Activated CD4-positive, alpha-beta memory T cell treated with anti-CD3 and anti-CD28 coated beads, Interleukin-2, amount 10 ng/mL, durations not matched to agents 7 days and 5 days (primary cell): ENCODE measurements around the gene CFAP92. TPM values are rescaled to one million over a fixed set of nuclear protein-coding genes. Genes with fewer than 3 reads are reported as not detected.

Experiments
- CTCF ChIA-PET: fragments of 350-600 bp; sonication (Branson Sonifier 250); formaldehyde crosslinking; loops from one replicate; lab custom pipeline; 2021; ENCODE audit warnings: antibody characterized with exemption, inconsistent platforms; lab: Charles Lee
- POLR2A ChIA-PET: fragments of 350-600 bp; sonication (Branson Sonifier 250); formaldehyde crosslinking; loops from one replicate; lab custom pipeline; 2021; ENCODE audit warnings: antibody characterized with exemption; lab: Charles Lee
- DNase-seq: peaks from one replicate; pipeline ENCODE4 v3.0.0-alpha.2; 2020
- H3K27ac Mint-ChIP-seq: one replicate; pipeline ENCODE4 v1.8.0; 2021; ENCODE audit warnings: mild to moderate bottlenecking, mixed read lengths
- H3K27me3 Mint-ChIP-seq: one replicate; pipeline ENCODE4 v1.8.0; 2021; ENCODE audit warnings: mixed read lengths
- H3K36me3 Mint-ChIP-seq: one replicate; pipeline ENCODE4 v1.8.0; 2021; ENCODE audit warnings: low read depth, mixed read lengths
- H3K4me1 Mint-ChIP-seq: one replicate; pipeline ENCODE4 v1.8.0; 2021; ENCODE audit warnings: mixed read lengths
- H3K4me3 Mint-ChIP-seq: one replicate; pipeline ENCODE4 v1.8.0; 2021; ENCODE audit warnings: mild to moderate bottlenecking, mixed read lengths
- H3K9me3 Mint-ChIP-seq: one replicate; pipeline ENCODE4 v1.8.0; 2021; ENCODE audit warnings: mixed read lengths
- total RNA-seq, 2 experiments: library from RNA; stranded (reverse); gene quantifications; one replicate each; pipeline ENCODE4 v1.2.3, GENCODE V29; 2021

The CFAP92 gene
- total RNA-seq, 2 experiments from 2014 or later = 0.15 TPM; not detected in 1

DNA sequence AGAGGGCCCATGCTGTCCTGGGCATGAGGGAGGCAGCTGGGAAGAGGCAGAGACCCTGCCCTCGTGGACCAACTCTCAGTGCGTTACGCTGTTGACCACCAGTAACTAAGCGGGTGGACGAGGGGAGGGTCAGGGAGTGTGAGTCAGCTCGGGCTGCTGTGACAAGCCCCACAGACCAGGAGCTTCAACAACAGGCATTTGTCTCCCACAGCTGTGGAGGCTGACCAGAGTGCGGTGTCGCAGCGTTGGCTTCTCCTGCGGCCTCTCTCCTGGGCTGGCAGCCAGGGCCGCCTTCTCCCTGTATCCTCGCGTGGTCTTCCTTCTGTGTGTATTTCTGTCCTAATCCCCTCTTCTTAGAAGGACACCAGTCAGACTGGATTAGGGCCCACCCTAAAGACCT is 20.3 kb upstream of the CFAP92 start:
- Mint-ChIP-seq H3K27me3 (no peaks in the 10 kb centered on the region), H3K4me3 (no peak overlapping the region), H3K4me1 (peaks cover 37% of the 10 kb centered on the region), H3K36me3 (no peaks in the 10 kb centered on the region), H3K27ac (no peak overlapping the region), H3K9me3 (no peaks in the 10 kb centered on the region)
- DNase-seq = no peak
- POLR2A ChIA-PET = interaction anchor here (0.7 to 3.8 kb wide), 6 partner anchors 9 to 236 kb away, joined by 3 to 25 read pairs (median 3); partner anchors contain the start of gene COPG1
- CTCF ChIA-PET = interaction anchor here (3.0 to 6.3 kb wide), 4 partner anchors 14 to 236 kb away, joined by 11 to 123 read pairs (median 48); partner anchors contain the start of gene COPG1

DNA sequence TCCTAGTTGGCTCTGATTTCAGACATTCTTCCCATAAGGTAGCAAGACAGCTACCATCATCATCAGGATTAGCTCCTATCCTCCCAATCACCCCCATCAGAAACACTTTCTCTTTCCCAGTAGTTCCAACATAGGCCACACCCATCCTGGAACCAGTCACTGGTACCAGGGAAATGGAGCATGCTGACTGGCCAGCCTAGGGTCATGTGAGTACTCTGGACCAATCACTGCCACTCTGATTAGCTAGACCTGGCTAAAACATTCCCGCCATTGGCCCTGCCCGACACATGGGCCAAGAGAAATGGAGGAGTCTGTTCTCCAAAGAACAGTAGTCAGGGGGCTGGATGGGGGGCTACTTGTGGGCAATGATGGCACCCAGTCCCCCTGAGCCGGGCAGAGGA is 19.6 kb upstream of the CFAP92 start:
- CTCF ChIA-PET = interaction anchor here (0.9 to 6.3 kb wide), 5 partner anchors 9 to 106 kb away, joined by 3 to 123 read pairs (median 10); no protein-coding TSS in a partner anchor

DNA sequence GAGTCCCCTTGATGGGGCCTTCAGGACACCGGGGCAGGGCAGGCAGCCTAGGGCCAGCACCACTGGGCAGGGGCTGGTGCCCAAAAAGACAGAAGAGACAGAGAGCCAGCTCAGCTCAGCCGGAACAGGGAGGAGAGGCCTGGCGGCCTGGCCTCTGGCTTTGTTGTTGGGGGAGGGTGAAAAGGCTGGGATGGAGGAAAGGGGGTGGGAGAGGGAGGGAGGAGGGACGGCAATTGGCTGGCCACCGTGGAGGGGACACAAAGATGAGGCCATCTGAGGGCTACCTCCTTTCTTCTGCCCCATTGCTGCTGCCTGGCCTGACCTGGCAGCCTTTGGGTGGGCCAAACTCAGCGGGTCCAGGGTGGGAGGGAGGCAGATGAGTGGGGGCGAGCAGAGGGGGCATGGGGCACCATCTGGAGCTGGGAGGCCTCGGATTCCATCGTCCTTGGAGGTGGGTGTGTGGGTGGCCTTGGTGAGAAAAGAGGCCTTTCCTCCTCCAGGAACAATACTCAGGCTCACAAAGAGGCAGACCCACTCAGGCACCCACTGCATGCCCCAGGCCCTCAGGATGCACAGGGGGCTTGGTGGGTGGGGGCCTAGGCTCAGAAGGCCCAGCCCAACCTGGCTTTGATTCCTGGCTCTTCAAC is 16.6 kb upstream of the CFAP92 start:
- peaks cover 15% of the 10 kb centered on the region for H3K4me1 Mint-ChIP-seq
- no peaks in the 10 kb centered on the region for H3K9me3 Mint-ChIP-seq
- H3K4me3 Mint-ChIP-seq = no peak overlapping the region
- POLR2A ChIA-PET = interaction anchor here (1.8 kb wide), 1 partner anchor 17 kb away, joined by 5 read pairs; no protein-coding TSS in a partner anchor
- CTCF ChIA-PET = interaction anchor here (2.2 kb wide), 1 partner anchor 43 kb away, joined by 9 read pairs; no protein-coding TSS in a partner anchor
- H3K27me3 Mint-ChIP-seq = peaks cover 2% of the 10 kb centered on the region
- H3K27ac Mint-ChIP-seq = no peak overlapping the region
- no peaks in the 10 kb centered on the region for H3K36me3 Mint-ChIP-seq
- DNase-seq = no peak

More for the DNA sequence above, 19.6 kb upstream of the CFAP92 start:
- H3K4me3 Mint-ChIP-seq = no peak overlapping the region
- H3K27ac Mint-ChIP-seq = no peak overlapping the region
- POLR2A ChIA-PET = interaction anchor here (1.0 to 1.4 kb wide), 4 partner anchors 9 to 236 kb away, joined by 3 to 4 read pairs (median 3); partner anchors contain the start of gene COPG1
- H3K36me3 Mint-ChIP-seq = no peaks in the 10 kb centered on the region
- no peaks in the 10 kb centered on the region for H3K27me3 Mint-ChIP-seq
- H3K4me1 Mint-ChIP-seq = peaks cover 34% of the 10 kb centered on the region
- no peaks in the 10 kb centered on the region for H3K9me3 Mint-ChIP-seq
- DNase-seq = no peak

DNA sequence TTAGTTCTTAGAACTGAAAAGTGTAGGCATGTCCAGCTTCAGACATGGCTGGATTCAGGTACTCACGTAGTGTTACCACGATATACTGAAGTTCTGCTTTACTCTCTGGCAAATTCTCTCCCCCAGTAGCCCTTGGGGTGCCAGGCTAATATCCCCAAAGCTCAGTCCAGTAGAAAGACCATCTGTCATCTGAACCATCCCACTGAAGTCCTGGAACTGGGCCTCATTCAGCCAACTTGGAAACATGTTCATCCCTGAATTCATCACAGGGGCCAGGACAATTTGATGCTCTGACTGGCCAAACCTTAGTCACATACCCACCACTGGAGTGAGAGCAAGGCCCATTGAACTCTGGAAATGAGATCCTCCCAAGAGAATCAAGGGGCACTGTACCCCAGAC is 15.4 kb upstream of the CFAP92 start:
- POLR2A ChIA-PET = interaction anchor here (1.8 kb wide), 1 partner anchor 18 kb away, joined by 5 read pairs; no protein-coding TSS in a partner anchor

GRCh38 chr3:129007792-129008191 is 13.9 kb upstream of the CFAP92 start:
- H3K27me3 Mint-ChIP-seq = peaks cover 23% of the 10 kb centered on the region
- H3K4me1 Mint-ChIP-seq = peaks cover 26% of the 10 kb centered on the region
- CTCF ChIA-PET = interaction anchor here (1.1 to 2.2 kb wide), 3 partner anchors 37 to 45 kb away, joined by 4 to 9 read pairs (median 5); no protein-coding TSS in a partner anchor
- no peaks in the 10 kb centered on the region for H3K9me3 Mint-ChIP-seq
- no peak overlapping the region for H3K4me3 Mint-ChIP-seq
- no peaks in the 10 kb centered on the region for H3K36me3 Mint-ChIP-seq
- no peak for DNase-seq
- POLR2A ChIA-PET = interaction anchor here (1.2 to 1.7 kb wide), 3 partner anchors 8 to 308 kb away, joined by 3 to 7 read pairs (median 4); a partner anchor contains a TSS
- no peak overlapping the region for H3K27ac Mint-ChIP-seq

More for the DNA sequence above, 15.4 kb upstream of the CFAP92 start:
- Mint-ChIP-seq H3K36me3 (no peaks in the 10 kb centered on the region), H3K27me3 (peaks cover 12% of the 10 kb centered on the region), H3K4me3 (no peak overlapping the region), H3K9me3 (no peaks in the 10 kb centered on the region), H3K27ac (no peak overlapping the region), H3K4me1 (peaks cover 17% of the 10 kb centered on the region)
- CTCF ChIA-PET = interaction anchor here (1.1 to 2.2 kb wide), 2 partner anchors 38 to 44 kb away, joined by 4 to 9 read pairs; no protein-coding TSS in a partner anchor
- no peak for DNase-seq

DNA sequence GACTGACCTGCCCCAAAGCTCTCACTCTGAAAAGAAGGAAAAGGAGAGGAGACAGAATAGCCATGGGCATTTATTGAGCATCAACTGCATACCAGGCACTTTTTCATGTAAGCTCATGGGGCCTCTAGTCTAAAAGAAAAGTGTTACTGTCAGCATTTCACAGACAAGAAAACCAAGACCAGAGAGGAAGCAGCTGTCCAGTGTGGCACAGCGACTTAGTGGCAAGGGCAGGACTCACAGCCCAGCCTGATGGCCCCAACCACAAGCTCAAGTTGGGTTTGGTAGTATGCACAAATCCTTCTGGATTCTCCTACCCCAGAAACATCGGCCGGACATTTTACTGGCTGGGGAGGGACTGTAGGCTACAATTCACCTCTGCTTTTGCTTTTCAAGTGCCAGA is 13.0 kb upstream of the CFAP92 start:
- Mint-ChIP-seq H3K27ac (no peak overlapping the region), H3K9me3 (no peaks in the 10 kb centered on the region), H3K4me3 (no peak overlapping the region), H3K36me3 (no peaks in the 10 kb centered on the region), H3K27me3 (peaks cover 31% of the 10 kb centered on the region), H3K4me1 (peaks cover 34% of the 10 kb centered on the region)
- DNase-seq = no peak
- POLR2A ChIA-PET = interaction anchor here (0.8 to 1.7 kb wide), 3 partner anchors 9 to 20 kb away, joined by 3 to 7 read pairs (median 4); no protein-coding TSS in a partner anchor
- CTCF ChIA-PET = interaction anchor here (0.8 to 3.0 kb wide), 5 partner anchors 10 to 46 kb away, joined by 3 to 15 read pairs (median 5); partner anchors contain the start of gene CFAP92

GRCh38 chr3:129005526-129006303 is 11.8 kb upstream of the CFAP92 start:
- Mint-ChIP-seq H3K9me3 (no peaks in the 10 kb centered on the region), H3K4me1 (peaks cover 35% of the 10 kb centered on the region), H3K36me3 (no peaks in the 10 kb centered on the region), H3K4me3 (no peak overlapping the region), H3K27me3 (peaks cover 33% of the 10 kb centered on the region), H3K27ac (no peak overlapping the region)
- no peak for DNase-seq
- ChIA-PET POLR2A (interaction anchor here (1.1 to 4.8 kb wide), 2 partner anchors 8 to 10 kb away, joined by 3 to 33 read pairs; no protein-coding TSS in a partner anchor), CTCF (interaction anchor here (1.1 to 3.0 kb wide), 4 partner anchors 11 to 311 kb away, joined by 3 to 15 read pairs (median 6); a partner anchor contains a TSS)

- H3K27me3 Mint-ChIP-seq = peaks cover 42% of the 10 kb centered on the region
- ChIA-PET POLR2A (interaction anchor here (0.8 to 4.8 kb wide), 4 partner anchors 9 to 11 kb away, joined by 3 to 33 read pairs (median 5); partner anchors contain the start of gene CFAP92), CTCF (interaction anchor here (0.9 to 3.0 kb wide), 7 partner anchors 8 to 312 kb away, joined by 3 to 15 read pairs (median 6); a partner anchor contains a TSS)
- H3K36me3 Mint-ChIP-seq = no peaks in the 10 kb centered on the region
- H3K4me1 Mint-ChIP-seq = peaks cover 37% of the 10 kb centered on the region
- no peak overlapping the region for H3K4me3 Mint-ChIP-seq
- DNase-seq = no peak
- no peaks in the 10 kb centered on the region for H3K9me3 Mint-ChIP-seq
- H3K27ac Mint-ChIP-seq = no peak overlapping the region
These were observed 10.9 kb upstream of the CFAP92 start for GRCh38 chr3:129004639-129005295.

GRCh38 chr3:129003578-129004112 is 9.8 kb upstream of the CFAP92 start:
- Mint-ChIP-seq H3K36me3 (no peaks in the 10 kb centered on the region), H3K27ac (no peak overlapping the region), H3K9me3 (no peaks in the 10 kb centered on the region), H3K4me3 (no peak overlapping the region), H3K4me1 (peaks cover 37% of the 10 kb centered on the region), H3K27me3 (peaks cover 50% of the 10 kb centered on the region)
- ChIA-PET POLR2A (interaction anchor here (0.9 to 4.8 kb wide), 4 partner anchors 10 to 313 kb away, joined by 3 to 33 read pairs (median 5); partner anchors contain the start of gene CFAP92), CTCF (interaction anchor here (0.9 to 1.4 kb wide), 6 partner anchors 9 to 243 kb away, joined by 3 to 10 read pairs (median 5); partner anchors contain the start of gene CFAP92)
- DNase-seq = peak; percentile 47

DNA sequence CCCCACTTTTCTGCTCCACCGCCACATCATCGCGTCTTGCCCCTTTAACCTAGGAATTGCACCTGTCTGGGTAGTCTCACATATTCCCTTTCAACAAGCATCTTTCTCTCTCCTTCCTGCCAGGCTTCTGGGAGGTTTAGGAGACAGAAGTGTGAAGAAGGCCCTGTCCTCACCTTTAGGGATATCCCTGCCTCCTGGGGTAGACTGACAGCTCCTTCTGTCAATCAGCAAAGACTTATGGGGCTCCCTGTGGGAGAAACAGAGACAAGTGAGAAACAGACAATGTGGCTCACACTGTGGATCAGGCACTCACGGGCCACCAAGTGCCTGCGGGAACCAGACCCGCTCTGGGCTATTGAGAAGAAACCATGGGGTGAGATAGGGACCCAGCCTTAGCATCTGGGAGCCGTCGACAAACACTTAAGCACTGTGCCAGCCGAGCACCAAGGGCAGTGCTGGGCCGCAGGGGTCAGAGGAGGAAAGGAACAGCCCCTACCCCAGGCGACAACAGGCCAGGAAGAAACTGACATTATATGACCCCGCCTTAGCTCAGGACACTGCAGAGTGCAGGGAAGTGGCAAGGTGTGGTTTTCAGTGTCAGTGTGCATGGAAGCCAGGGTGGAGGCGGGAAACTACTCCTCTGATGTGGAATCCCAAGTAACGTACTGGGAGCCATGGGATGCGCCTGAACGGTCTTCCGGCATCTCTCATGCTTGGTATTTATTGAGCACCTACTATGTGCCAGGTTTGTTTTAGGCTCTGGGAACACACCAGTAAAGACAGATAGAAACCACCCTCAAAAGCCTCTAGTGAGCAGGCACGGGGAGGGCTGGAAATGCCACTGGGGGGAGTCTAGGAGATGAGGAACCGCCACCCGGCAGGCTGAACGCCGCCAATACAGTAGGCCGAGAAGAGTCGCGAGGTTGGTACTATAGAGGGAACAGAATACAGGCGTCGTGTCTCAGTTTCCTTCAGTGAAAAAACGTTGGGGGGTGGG is 9.0 kb upstream of the CFAP92 start:
- CTCF ChIA-PET = interaction anchor here (1.1 to 1.8 kb wide), 6 partner anchors 9 to 244 kb away, joined by 3 to 10 read pairs (median 4); partner anchors contain the start of gene CFAP92
- no peaks in the 10 kb centered on the region for H3K9me3 Mint-ChIP-seq
- no peak for DNase-seq

More for the DNA sequence above, 9.0 kb upstream of the CFAP92 start:
- peaks cover 37% of the 10 kb centered on the region for H3K4me1 Mint-ChIP-seq
- H3K4me3 Mint-ChIP-seq = peak overlapping the region; percentile 45
- POLR2A ChIA-PET = interaction anchor here (0.9 to 4.8 kb wide), 3 partner anchors 9 to 118 kb away, joined by 3 to 33 read pairs (median 7); partner anchors contain the start of gene CFAP92
- peaks cover 56% of the 10 kb centered on the region for H3K27me3 Mint-ChIP-seq
- H3K27ac Mint-ChIP-seq = no peak overlapping the region
- no peaks in the 10 kb centered on the region for H3K36me3 Mint-ChIP-seq
